ENCODE measurements around the gene POMT2. TPM values are rescaled to one million over a fixed set of nuclear protein-coding genes. Genes with fewer than 3 reads are reported as not detected.

POMT2 gene
- total RNA-seq, 2 donors from 2014 or later = 8.8 to 11.4 TPM

GRCh38 chr14:77278461-77279230 is 42.0 kb downstream of the POMT2 start:
- Mint-ChIP-seq H3K36me3 (ENCODE audit: low read depth) (no peaks in the 10 kb centered on the region), H3K27me3 (peaks cover under 1% of the 10 kb centered on the region), H3K4me1 (peaks cover 2% of the 10 kb centered on the region), H3K27ac (no peak overlapping the region), H3K4me3 (no peak overlapping the region)
- peaks cover 4% of the 10 kb centered on the region for H3K9me3 ChIP-seq (ENCODE audit: control insufficient read depth, low read length, poor library complexity, severe bottlenecking)
- ATAC-seq = no peak
- DNase-seq = no peak

DNA sequence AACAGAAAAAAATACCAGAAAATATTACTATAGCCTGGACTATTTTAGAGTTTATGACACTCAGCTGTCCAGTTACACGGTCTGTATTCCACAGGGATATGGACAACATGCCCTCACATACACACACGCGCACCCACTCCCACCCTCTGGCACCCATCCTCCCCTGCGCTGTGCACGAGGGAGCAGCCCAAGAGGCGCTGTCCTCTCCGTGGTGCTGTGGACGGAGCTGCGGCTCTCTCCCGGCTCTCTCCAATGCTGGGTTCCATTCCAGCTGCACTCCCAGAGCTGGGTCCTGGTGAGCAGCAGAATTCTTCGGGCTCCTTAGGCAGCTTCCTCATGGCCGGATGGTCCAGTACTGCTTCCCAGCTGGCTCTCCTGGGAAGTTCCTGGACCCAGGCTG is 43.7 kb downstream of the POMT2 start:
- peaks cover 17% of the 10 kb centered on the region for H3K27me3 Mint-ChIP-seq
- peaks cover 4% of the 10 kb centered on the region for H3K9me3 ChIP-seq (ENCODE audit: control insufficient read depth, low read length, poor library complexity, severe bottlenecking)
- H3K4me3 Mint-ChIP-seq = no peak overlapping the region
- no peak overlapping the region for H3K27ac Mint-ChIP-seq
- DNase-seq = no peak
- H3K36me3 Mint-ChIP-seq (ENCODE audit: low read depth) = no peaks in the 10 kb centered on the region
- no peak for ATAC-seq
- peaks cover 2% of the 10 kb centered on the region for H3K4me1 Mint-ChIP-seq

DNA sequence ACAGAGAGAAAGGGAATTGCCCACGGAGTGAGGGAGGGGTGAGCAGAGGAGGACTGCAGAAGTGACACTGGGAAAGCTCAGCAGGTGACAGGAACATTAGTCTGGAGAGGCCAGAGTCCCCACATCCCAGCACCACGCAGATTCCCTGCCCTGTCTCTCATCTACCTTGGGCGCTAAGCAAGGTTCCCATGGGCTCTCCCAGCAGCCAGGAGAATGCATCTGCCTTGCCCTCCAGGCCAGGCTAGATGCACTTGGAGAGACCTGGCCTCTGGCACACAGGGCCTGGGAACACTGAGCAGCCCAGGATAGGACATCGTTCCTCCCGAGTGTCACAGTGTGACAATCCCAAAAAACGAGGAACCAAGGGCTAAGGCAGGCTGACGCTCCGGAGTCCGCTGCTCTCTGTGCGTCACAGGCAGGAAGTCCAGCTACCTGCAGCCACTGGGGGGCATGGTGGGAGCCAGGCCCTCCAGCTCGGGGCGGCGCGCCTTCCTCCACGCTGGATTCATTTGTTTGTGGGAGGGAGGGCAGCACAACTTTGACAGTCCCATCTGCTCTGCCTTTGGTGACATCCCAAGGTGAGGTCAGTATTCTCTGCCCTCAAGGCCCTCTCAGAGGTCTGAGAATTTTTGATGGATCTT is 44.3 kb downstream of the POMT2 start:
- H3K9me3 ChIP-seq (ENCODE audit: control insufficient read depth, low read length, poor library complexity, severe bottlenecking) = peaks cover 4% of the 10 kb centered on the region
- no peak overlapping the region for H3K4me3 Mint-ChIP-seq
- H3K27me3 Mint-ChIP-seq = peaks cover 23% of the 10 kb centered on the region
- DNase-seq (no peak), ATAC-seq (no peak)
- H3K4me1 Mint-ChIP-seq = peaks cover 4% of the 10 kb centered on the region
- no peaks in the 10 kb centered on the region for H3K36me3 Mint-ChIP-seq (ENCODE audit: low read depth)
- no peak overlapping the region for H3K27ac Mint-ChIP-seq

DNA sequence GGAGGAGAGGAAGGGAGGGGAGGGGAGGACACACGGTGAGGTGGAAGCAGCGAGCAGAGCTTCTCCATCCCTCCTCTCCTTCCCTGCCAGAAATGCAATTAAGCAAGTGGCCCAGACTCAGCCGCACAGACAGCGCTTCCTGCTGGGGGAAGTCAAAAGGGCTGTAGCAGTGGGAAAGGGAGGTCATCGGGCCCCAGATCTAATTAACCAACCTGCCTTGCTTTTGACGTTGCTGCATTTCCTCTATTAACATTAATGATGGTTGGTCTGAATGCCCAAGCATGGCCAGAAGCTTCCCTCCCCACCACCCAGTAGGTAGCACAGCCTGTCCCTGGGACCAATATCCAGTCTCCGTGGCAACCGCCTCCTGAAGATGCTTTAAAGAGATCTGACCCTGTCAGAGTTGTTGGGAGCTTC is 45.1 kb downstream of the POMT2 start:
- no peak for ATAC-seq
- Mint-ChIP-seq H3K27me3 (peaks cover 25% of the 10 kb centered on the region), H3K4me1 (peaks cover 4% of the 10 kb centered on the region), H3K4me3 (no peak overlapping the region), H3K27ac (no peak overlapping the region), H3K36me3 (ENCODE audit: low read depth) (no peaks in the 10 kb centered on the region)
- DNase-seq = no peak
- peaks cover 4% of the 10 kb centered on the region for H3K9me3 ChIP-seq (ENCODE audit: control insufficient read depth, low read length, poor library complexity, severe bottlenecking)

DNA sequence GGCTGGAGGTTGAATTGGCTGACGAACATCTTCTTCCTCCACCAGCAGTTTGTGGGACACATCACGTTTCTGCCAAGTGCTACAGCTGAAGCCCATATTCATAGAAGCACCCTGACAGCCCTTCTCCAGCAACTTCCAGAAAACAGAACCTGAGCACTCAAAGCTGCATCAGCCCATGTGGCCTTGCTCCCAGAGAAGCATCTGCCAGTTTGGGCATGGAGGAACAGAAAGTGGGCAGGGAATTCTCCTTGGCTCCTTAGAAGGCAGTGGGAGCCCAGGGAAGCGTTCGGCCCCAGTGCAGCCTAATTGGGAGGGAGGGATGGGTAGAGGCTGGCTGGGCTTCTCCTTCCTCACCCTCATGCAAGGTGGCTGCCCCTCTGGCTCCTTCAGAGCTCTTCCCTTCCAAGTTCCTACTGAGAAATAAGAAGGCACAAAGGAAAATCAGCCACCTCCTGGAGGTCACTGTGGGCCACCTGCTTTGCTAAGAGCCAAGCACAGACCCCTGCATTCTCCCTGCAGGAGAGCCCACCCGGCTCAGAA is 45.6 kb downstream of the POMT2 start:
- peaks cover 4% of the 10 kb centered on the region for H3K9me3 ChIP-seq (ENCODE audit: control insufficient read depth, low read length, poor library complexity, severe bottlenecking)
- ATAC-seq (no peak), DNase-seq (no peak)
- H3K4me1 Mint-ChIP-seq = peaks cover 4% of the 10 kb centered on the region
- no peaks in the 10 kb centered on the region for H3K36me3 Mint-ChIP-seq (ENCODE audit: low read depth)
- no peak overlapping the region for H3K4me3 Mint-ChIP-seq
- no peak overlapping the region for H3K27ac Mint-ChIP-seq
- peaks cover 28% of the 10 kb centered on the region for H3K27me3 Mint-ChIP-seq

- H3K4me1 Mint-ChIP-seq = peaks cover 6% of the 10 kb centered on the region
- DNase-seq (no peak), ATAC-seq (no peak)
- peaks cover 2% of the 10 kb centered on the region for H3K36me3 Mint-ChIP-seq (ENCODE audit: low read depth)
- H3K27me3 Mint-ChIP-seq = peaks cover 39% of the 10 kb centered on the region
- no peak overlapping the region for H3K4me3 Mint-ChIP-seq
- H3K27ac Mint-ChIP-seq = no peak overlapping the region
- no peaks in the 10 kb centered on the region for H3K9me3 ChIP-seq (ENCODE audit: control insufficient read depth, low read length, poor library complexity, severe bottlenecking)
Observed at GRCh38 chr14:77273796-77274195, 46.9 kb downstream of the POMT2 start.

- Mint-ChIP-seq H3K4me3 (no peak overlapping the region), H3K4me1 (peaks cover 6% of the 10 kb centered on the region), H3K27me3 (peaks cover 51% of the 10 kb centered on the region), H3K36me3 (ENCODE audit: low read depth) (peaks cover 2% of the 10 kb centered on the region), H3K27ac (no peak overlapping the region)
- no peaks in the 10 kb centered on the region for H3K9me3 ChIP-seq (ENCODE audit: control insufficient read depth, low read length, poor library complexity, severe bottlenecking)
- ATAC-seq (no peak), DNase-seq (no peak)
Observed at GRCh38 chr14:77272261-77272660, 48.4 kb downstream of the POMT2 start.

DNA sequence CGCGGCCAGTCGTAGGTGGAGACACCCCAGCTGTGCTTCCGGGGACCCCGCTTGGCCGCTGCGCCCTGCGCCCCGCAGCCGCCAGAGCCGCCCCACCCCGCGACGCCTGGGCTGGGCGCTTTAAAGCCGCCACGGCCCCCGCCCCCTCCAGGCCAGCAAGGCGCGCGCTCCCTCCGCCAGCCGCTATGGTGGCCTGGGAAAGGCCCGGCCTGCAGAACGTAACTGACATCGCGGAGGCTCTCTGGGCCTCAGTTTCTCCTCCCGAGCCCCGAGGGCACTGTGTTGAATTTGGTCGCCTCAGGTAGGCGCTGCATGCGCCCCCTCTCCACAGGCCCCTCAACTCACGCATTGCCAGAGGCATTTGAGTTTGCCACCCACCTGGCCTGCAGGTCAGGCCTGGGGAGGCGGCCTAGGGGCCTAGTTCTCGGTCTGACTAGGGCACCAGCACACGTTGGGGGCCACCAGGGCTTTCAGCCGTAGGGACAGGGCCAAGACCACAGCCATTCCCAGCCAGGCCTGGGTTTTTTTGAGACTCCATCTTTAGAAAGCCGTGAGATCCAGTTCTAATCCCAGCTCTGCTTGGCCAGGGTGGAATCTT is 49.5 kb downstream of the POMT2 start, which contains the start of gene NGB:
NGB (minus strand) TSS at position 94 of the 598 bp plus-strand sequence. CDS start 269 bp downstream, outside the sequence.
- peaks cover 6% of the 10 kb centered on the region for H3K4me1 Mint-ChIP-seq
- peaks cover 2% of the 10 kb centered on the region for H3K36me3 Mint-ChIP-seq (ENCODE audit: low read depth)
- H3K9me3 ChIP-seq (ENCODE audit: control insufficient read depth, low read length, poor library complexity, severe bottlenecking) = no peaks in the 10 kb centered on the region
- H3K27ac Mint-ChIP-seq = no peak within 1 kb of the TSS
- DNase-seq = no peak
- no peak for ATAC-seq
- no peak within 1 kb of the TSS for H3K4me3 Mint-ChIP-seq
- H3K27me3 Mint-ChIP-seq = peaks cover 51% of the 10 kb centered on the region

GRCh38 chr14:77270361-77271112 is 50.1 kb downstream of the POMT2 start:
- Mint-ChIP-seq H3K4me1 (peaks cover 4% of the 10 kb centered on the region), H3K36me3 (ENCODE audit: low read depth) (peaks cover 2% of the 10 kb centered on the region), H3K4me3 (no peak overlapping the region), H3K27ac (no peak overlapping the region), H3K27me3 (peaks cover 51% of the 10 kb centered on the region)
- DNase-seq (no peak), ATAC-seq (no peak)
- no peaks in the 10 kb centered on the region for H3K9me3 ChIP-seq (ENCODE audit: control insufficient read depth, low read length, poor library complexity, severe bottlenecking)

DNA sequence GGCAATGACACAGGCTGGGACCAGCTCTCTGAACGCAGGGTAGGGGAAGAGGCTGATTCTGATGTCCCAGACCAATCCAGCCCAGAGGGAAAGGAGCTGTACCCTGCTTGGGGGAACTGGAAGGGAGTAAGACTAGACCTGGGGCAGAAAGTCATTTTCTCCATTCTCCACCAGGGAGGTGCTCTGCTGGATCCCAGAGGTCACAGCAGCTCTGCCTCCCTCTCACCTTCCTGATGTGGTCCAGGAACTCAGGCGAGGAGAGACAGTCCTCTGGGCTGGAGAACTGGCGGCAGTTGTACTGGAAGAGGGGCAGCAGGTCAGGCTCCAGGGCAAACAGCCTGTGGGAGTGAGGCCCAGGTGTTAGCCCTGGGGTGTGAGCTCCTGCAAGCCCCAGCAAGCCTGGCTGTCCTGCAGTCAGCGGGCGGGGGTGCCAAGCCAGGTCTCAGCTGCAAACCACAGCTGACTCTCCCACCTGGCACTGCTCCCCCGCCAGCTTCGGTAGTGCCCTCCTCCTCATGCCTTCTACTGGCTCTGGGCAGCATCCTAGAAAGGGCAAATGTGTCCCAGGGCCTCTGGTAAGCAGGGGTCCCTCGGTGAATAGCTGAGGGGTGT is 51.6 kb downstream of the POMT2 start:
- Mint-ChIP-seq H3K27me3 (peaks cover 58% of the 10 kb centered on the region), H3K27ac (no peak overlapping the region), H3K36me3 (ENCODE audit: low read depth) (peaks cover 2% of the 10 kb centered on the region), H3K4me1 (peaks cover 4% of the 10 kb centered on the region), H3K4me3 (no peak overlapping the region)
- no peak for DNase-seq
- ATAC-seq = no peak
- H3K9me3 ChIP-seq (ENCODE audit: control insufficient read depth, low read length, poor library complexity, severe bottlenecking) = no peaks in the 10 kb centered on the region

- H3K9me3 ChIP-seq (ENCODE audit: control insufficient read depth, low read length, poor library complexity, severe bottlenecking) = no peaks in the 10 kb centered on the region
- Mint-ChIP-seq H3K4me1 (peaks cover 10% of the 10 kb centered on the region), H3K27me3 (peaks cover 62% of the 10 kb centered on the region), H3K36me3 (ENCODE audit: low read depth) (peaks cover 2% of the 10 kb centered on the region), H3K27ac (no peak overlapping the region), H3K4me3 (no peak overlapping the region)
- DNase-seq = no peak
- no peak for ATAC-seq
Observed at GRCh38 chr14:77267937-77268699, 52.6 kb downstream of the POMT2 start.

DNA sequence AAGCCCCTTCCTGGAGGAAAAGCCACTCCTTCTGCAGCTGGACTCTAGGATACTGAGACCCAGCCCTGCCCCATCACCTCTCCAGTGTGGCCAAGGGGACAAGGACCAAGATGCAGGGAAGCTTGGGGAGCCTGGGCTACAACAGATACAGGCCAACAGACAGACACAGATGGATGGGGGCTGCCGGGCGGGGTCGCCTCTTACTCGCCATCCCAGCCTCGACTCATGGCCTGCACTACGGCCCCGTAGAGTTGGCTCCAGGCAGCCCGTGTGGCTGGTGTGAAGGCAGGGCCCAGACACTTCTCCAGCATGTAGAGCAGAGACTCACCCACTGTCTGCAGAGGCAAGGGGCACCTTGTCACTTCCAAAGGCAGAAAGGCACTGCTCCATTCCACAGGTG is 54.3 kb downstream of the POMT2 start:
- H3K9me3 ChIP-seq (ENCODE audit: control insufficient read depth, low read length, poor library complexity, severe bottlenecking) = no peaks in the 10 kb centered on the region
- Mint-ChIP-seq H3K36me3 (ENCODE audit: low read depth) (peaks cover 2% of the 10 kb centered on the region), H3K27ac (no peak overlapping the region), H3K4me1 (peaks cover 10% of the 10 kb centered on the region), H3K27me3 (peaks cover 61% of the 10 kb centered on the region), H3K4me3 (no peak overlapping the region)
- DNase-seq (no peak), ATAC-seq (no peak)
